GM18505 (cell line): Measurements from ENCODE around the gene PTPRR.

Source experiments
- ATAC-seq: cut with Tn5 transposase; IDR thresholded peaks from one replicate; pipeline ENCODE4 v1.9.1; 2021; ENCODE audit not compliant: unreplicated experiment
- POLR2A ChIP-seq: IDR thresholded peaks from 4 replicates; pipeline ENCODE4 v1.6.1; 2011; ENCODE audit warnings: borderline replicate concordance; ENCODE audit not compliant: insufficient read depth, insufficient read length; ENCODE audit errors: extremely low read depth

PTPRR gene

DNA sequence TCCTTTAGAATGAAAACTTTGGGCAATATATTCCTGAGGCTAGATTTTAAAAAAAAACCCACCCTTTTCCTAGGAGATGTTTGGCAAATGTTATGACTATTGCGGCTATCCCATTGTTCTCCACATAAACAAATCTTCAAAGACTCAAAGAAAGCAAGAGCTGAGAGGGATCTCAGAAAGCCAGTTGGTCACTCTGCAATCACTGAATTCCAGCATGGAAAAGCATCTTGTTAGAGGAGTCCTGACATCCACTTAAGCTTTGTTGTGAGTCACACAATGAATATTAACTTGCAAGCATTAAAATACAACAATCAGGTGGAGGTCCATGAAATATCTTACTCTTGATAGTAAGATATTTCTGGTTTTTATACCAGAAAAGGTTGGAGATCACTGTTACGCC, 272.3 kb downstream of the PTPRR start:
- TF ChIP-seq POLR2A: no peak

DNA sequence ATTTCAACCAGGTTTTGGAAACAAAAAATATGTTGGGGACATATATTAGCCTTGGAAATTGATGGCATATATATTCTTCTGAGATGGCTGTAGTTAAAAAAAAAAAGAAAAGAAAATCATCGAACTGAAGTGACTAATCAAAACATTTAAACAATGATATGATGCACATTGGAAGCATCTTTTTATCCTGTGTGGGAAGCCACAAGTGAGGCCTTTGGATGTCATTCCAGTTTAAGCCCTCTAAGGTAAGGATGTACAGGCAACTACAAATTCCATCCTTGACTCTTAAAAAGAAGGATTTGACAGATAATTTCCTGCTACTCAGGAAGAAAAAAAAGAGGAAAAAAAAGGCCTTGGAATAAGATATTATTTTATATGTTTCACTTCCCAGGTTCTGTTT, 273.7 kb downstream of the PTPRR start:
- no peak for ATAC-seq
- no peak for TF ChIP-seq POLR2A

More for the DNA sequence above, 272.3 kb downstream of the PTPRR start:
- no peak for ATAC-seq

DNA sequence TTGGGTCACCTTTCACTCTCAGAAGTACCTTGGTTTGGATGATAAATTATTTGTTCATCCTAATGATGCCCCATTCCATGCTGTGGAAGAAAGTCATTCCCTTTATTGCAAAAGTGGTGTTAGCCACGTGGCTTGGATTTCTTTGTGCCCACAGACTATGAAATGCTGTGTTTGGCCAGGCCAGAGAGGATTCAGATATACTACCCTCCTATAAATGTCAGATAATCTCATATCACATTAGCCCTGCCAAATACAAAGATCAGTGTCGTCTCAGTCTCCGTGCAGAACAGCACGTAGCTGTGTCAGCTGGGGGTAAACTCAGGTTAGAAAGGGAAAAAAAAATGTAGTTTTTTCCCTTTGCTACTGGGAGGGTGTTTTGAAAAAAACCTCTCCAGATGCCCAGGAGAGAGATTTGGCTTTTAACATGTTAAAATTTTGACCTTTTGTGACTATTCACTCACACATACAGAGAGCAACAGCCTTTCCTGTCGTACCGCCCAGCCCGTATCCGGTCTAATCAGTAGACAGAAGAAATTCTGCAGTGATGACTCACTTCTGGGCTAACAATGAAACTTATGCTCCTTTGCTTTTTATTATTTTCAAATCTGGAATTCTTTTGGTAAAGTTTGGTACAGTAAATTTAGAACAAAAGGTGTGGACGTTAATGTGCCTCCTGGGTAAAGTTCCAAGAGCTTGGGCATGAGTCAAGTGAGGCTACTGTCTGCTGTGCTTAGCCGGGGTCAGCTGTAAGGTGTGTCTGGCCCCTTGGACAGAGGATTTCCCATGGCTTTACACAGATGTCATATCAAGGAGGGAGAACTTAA, 274.8 kb downstream of the PTPRR start:
- TF ChIP-seq POLR2A: no peak
- ATAC-seq: peak; percentile 85

DNA sequence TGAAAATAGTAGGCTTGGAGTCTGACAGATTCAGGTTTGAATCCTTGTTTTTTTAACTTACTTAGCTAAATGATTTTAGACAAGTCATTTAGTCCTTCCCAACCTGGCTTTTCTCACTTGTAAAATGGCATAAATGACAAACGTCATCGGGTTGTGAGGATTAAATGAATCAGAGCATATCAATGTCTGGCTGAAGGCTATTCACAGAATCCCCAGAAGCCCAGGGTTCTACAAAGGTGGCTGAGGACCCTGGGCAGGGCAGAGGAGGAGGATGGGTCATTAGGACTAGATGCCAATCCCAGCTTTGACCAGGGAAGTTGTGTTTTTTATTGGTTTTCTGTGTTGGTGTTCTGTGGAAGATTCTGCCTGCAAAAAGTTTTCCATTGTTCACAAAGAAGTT, 275.7 kb downstream of the PTPRR start:
- ATAC-seq: no peak
- TF ChIP-seq POLR2A: no peak

DNA sequence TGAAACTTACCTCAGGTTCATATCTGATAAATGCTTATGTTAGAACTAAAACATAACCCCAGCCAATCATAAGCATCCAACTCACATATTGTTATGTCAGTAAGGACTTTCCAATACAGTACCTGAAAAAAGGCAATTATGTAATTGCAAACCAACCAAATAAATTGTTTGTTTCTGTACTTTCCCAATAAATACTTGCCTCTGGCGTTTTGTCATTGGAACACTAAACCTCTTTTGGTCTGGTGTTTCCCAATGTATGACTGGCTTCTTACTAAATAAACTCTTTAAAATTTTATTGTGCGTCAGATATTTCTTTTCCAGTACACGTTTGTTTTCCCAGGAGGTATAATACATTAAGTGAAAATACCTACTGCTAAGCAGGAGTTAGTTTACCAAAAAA, 276.6 kb downstream of the PTPRR start:
- no peak for ATAC-seq
- TF ChIP-seq POLR2A: no peak

DNA sequence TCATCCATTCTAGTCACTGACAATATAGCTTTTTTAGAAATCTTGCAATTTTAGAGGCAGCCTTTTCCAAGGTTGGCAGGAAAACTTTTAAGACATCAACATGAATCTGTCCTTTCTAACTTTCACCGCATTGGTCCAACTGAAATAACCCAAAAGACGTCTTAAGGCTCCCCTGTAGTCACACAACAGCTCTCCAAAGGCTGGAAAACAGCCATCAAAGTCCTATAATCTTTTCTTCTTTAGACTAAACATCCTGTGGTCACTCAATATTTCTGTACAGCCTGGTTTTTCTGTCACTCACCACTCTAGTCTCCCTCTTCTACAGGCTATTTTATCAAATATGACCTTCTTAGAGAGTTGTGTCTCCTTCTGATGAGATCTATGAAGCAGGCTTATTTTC, 278.8 kb downstream of the PTPRR start:
- no peak for TF ChIP-seq POLR2A
- ATAC-seq: no peak

DNA sequence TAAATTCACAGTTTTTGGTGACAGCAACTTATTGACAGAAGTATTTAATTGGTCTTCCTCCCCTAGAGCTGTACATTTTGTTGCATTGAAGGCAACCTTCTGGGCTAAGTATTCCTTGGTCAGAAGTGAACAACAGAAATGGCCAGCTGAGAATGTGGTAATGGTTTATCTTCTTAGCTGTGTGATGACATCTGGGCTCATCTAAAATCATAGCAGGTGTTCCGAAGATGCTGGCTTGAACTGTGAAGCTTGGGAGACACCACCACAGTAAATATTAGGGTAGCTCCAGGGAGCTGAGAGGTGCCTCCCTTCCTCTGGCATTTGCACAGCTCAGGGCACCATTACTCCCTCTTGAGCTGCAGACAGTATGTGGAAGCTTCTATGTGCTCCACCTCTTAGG, 279.6 kb downstream of the PTPRR start:
- ATAC-seq: no peak
- no peak for TF ChIP-seq POLR2A

DNA sequence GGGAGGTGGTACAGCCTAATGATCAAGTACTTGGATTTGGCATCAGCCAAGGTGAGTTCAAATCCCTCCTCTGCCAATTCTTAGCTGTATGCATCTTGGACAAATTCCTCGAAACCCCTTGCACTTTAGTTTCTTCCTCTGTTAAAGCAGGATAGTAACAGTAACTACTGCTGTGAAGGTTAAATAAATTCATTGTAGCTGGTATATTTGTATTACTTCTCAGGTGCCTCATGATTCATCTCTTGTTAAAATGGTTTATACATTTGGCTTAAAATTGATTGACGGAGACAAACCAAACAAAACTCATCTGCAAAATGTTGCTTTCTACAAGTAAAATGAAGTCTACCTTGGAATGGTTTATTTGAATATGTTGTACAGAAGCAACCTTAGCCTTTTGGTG, 281.0 kb downstream of the PTPRR start:
- ATAC-seq: no peak
- TF ChIP-seq POLR2A: no peak

DNA sequence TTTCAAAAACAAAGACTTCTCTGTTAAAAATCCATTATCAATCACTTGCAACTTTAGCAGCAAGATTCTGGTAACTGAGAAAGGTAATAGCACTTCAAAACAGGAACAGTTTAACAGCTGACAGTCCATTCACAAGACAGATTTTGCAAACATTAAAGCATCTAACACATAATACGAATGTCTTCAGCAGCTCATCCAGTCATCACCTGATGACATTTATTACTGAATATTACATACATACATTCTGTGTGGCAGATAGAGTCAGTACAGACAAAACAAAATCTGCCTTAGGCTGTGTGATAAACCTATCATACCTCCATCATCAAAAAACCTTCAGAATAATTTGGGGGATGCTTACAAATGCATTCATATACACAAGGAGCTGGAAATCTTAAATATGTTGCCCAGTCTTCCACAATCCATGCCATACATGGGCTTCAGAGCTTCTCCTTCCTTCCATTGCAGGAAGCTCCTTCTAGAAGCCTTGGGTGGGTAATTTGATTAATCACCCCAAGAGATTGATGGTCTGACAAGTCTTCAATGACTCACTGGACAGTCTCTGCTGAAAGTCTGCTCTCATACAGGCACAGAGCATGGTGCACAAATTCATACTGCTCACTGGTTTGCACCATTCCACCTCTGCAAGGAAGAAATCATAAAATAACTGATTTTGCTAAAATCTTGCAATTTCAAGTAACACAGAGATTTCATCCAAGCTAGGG, 281.7 kb downstream of the PTPRR start:
- ATAC-seq: no peak
- no peak for TF ChIP-seq POLR2A

DNA sequence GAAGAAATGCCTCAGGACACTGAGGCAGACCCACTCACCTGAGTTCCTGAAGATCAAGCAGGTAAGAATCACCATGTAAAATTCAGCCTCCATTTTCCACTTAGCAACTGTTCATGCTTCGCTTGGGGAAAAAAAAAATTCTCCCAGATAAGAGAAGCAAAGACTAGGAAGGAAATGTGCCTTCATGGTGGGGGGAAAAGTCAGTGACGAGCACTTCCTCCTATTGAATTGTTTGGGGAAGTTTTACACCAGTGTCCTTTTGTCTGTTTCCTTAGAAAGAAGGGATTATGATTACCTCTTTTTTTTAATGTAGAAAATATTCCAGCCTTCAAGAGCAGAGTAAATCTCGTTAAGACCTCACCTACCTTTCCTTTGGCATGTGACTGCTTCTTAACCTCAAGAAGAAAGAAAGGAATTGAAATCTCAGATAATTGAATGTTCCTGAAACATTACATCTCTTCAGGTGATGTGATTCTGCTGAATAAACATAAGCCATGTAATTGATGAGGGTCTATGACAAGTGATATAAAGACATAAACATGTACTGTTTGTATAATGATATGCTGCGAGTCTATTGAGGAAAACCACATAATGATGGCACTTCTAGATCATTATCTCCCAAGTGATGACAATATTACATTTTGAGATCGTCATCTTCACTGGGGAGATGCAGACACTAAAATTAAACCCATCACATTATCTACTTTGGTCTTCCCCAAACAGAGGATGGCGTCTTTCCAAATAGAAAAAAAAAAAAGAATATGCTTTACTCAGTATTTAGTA, 283.0 kb downstream of the PTPRR start, which contains the start of gene PTPRB:
PTPRB (minus strand) TSS at position 127 of the 783 bp plus-strand sequence; CDS start at position 93, 34 bp downstream.
- no peak for ATAC-seq
- no peak for TF ChIP-seq POLR2A

DNA sequence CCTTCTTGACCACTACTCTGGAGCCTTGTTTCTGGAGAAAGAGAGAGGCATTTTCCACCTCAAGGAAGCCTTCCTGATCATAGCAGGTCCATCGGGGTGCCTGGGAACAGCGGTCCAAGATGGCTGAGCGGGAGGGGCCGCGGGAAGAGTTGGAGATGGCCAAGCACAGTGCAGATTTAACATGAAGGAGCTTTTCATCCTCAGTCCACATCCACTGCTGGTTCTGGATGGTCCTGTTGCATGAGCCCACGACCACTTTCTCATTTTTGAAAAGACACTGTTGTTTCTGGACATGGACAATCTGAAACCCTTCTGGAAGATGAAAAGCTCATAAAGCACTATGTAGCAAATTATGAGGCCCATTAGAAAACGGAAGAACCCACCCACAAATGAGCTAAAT, 284.8 kb downstream of the PTPRR start:
- ATAC-seq: no peak

DNA sequence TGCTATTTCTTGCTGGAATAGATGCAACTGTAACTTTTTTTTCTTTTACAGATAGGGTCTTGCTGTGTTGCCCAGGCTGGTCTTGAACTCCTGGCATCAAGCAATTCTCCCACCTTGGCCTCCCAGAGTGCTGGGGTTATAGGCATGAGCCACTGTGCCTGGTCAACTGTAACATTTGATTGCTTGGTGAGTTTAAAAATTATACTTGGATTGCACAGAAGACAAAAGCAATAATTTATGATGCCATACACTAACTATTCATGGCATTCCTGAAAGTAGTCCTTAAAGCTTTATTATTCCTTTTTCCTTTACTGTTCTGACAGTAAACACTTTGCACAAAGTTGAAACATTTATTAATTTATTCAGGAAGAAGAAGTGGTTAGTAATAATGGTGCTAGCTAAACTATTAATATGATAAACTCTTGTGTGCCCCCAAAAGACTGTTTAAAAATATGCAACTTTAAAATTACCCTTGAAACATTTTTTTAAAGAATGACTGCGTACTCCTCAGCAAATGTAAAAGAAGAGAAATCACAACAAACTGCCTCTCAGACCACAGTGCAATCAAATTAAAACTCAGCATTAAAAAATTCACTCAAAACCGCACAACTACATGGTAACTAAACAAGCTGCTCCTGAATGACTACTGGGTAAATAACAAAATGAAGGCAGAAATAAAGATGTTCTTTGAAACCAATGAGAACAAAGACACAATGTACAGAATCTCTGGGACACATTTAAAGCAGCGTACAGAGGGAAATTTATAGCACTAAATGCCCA, 291.6 kb downstream of the PTPRR start:
- no peak for TF ChIP-seq POLR2A
- no peak for ATAC-seq

More for the DNA sequence above, 284.8 kb downstream of the PTPRR start:
- no peak for TF ChIP-seq POLR2A
